Body of pancreas (tissue), 4 donors: ENCODE data around the gene ZNF577.

ENCODE experiments used
- POLR2A ChIP-seq, 3 donors: fragments of 450-650 bp; IDR thresholded peaks; one replicate each; pipeline ENCODE4 v1.6.1; 2016; ENCODE audit warnings: antibody characterized with exemption in 3 of 3, mild to moderate bottlenecking in 2 of 3
- TF ChIP-seq, protein P1 (sequence below), 7 experiments: fragments of 450-650 bp in 4 of 7; fragments of 200-600 bp in 3 of 7; sonication (generic) in 3 of 7; IDR thresholded peaks; one replicate each; pipeline ENCODE4 v1.5.1; 2016 to 2019; ENCODE audit warnings: antibody characterized with exemption in 7 of 7

DNA sequence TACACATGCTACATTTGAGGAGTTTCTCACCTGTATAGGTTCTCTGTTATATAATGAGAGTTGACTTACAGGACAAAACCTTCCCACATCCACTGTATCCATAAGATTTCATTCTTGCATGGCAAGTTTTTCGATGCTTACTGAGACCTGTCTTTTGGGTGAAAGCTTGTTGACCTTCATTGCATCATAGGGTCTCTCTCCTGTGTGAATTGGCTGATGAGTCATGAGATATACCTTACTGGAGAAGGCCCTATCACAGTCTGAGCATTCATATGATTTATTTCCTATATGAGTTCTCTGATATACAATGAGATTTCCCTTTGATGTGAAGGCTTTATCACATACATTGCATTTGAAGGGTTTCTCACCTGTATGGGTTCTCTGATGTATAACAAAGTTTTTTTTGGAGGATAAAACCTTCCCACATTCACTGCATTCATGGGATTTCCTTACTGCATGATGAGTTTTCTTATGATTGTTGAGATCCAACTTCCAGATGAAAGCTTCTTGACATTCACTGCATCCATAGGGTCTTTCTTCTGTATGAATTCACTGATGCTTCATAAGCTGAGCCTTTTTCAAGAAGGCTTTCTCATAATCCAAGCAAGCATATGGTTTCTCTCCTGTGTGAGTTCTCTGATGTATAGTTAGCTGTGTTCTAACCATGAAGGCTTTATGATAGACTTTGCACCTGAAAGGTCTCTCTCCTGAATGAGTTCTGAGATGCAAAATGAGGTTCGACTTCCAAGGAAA lies 25.7 kb downstream of the ZNF577 start:
- TF ChIP-seq POLR2A (IDR thresholded peaks at IDR 0.05), result no peak
- TF ChIP-seq, protein P1, sequence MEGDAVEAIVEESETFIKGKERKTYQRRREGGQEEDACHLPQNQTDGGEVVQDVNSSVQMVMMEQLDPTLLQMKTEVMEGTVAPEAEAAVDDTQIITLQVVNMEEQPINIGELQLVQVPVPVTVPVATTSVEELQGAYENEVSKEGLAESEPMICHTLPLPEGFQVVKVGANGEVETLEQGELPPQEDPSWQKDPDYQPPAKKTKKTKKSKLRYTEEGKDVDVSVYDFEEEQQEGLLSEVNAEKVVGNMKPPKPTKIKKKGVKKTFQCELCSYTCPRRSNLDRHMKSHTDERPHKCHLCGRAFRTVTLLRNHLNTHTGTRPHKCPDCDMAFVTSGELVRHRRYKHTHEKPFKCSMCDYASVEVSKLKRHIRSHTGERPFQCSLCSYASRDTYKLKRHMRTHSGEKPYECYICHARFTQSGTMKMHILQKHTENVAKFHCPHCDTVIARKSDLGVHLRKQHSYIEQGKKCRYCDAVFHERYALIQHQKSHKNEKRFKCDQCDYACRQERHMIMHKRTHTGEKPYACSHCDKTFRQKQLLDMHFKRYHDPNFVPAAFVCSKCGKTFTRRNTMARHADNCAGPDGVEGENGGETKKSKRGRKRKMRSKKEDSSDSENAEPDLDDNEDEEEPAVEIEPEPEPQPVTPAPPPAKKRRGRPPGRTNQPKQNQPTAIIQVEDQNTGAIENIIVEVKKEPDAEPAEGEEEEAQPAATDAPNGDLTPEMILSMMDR (IDR thresholded peaks at IDR 0.05), result no peak
